Measurements from ENCODE around the gene OAS1. TPM values are rescaled to one million over a fixed set of nuclear protein-coding genes. Genes with fewer than 3 reads are reported as not detected.
"Not testable (repeated sequence)": the region's sequence is repeated elsewhere in the genome, so short reads cannot be mapped to it uniquely, and the experiment has no call there.

OAS1 gene
- total RNA-seq, 1 experiment from 2014 or later: 7.8 TPM

GRCh38 chr12:112945515-112945914 lies 38.8 kb downstream of the OAS1 start:
- H3K36me3 ChIP-seq: peaks cover 15% of the 10 kb centered on the region
- no peak overlapping the region for H3K4me3 ChIP-seq
- H3K9me3 ChIP-seq: no peaks in the 10 kb centered on the region
- DNase-seq: no peak
- no peaks in the 10 kb centered on the region for H3K27me3 ChIP-seq

GRCh38 chr12:112946236-112947000 lies 39.7 kb downstream of the OAS1 start:
- H3K36me3 ChIP-seq: peaks cover 15% of the 10 kb centered on the region
- DNase-seq: no peak

GRCh38 chr12:112947314-112947713 lies 40.6 kb downstream of the OAS1 start:
- Histone ChIP-seq H3K27me3 (no peaks in the 10 kb centered on the region), H3K4me3 (no peak overlapping the region), H3K9me3 (no peaks in the 10 kb centered on the region), H3K36me3 (peaks cover 20% of the 10 kb centered on the region)
- DNase-seq: no peak

More at GRCh38 chr12:112946236-112947000, 39.7 kb downstream of the OAS1 start:
- no peaks in the 10 kb centered on the region for H3K27me3 ChIP-seq
- no peaks in the 10 kb centered on the region for H3K9me3 ChIP-seq
- no peak overlapping the region for H3K4me3 ChIP-seq

GRCh38 chr12:112947761-112948160 lies 41.0 kb downstream of the OAS1 start:
- no peaks in the 10 kb centered on the region for H3K27me3 ChIP-seq
- no peak overlapping the region for H3K4me3 ChIP-seq
- DNase-seq: no peak
- no peaks in the 10 kb centered on the region for H3K9me3 ChIP-seq
- peaks cover 20% of the 10 kb centered on the region for H3K36me3 ChIP-seq

- DNase-seq: no peak
- H3K9me3 ChIP-seq: no peaks in the 10 kb centered on the region
- peaks cover 23% of the 10 kb centered on the region for H3K36me3 ChIP-seq
- H3K4me3 ChIP-seq: no peak overlapping the region
- no peaks in the 10 kb centered on the region for H3K27me3 ChIP-seq
Observed at GRCh38 chr12:112948806-112949205, 42.0 kb downstream of the OAS1 start.

GRCh38 chr12:112950701-112951100 lies 43.9 kb downstream of the OAS1 start:
- Histone ChIP-seq H3K36me3 (peaks cover 19% of the 10 kb centered on the region), H3K9me3 (no peaks in the 10 kb centered on the region), H3K4me3 (no peak overlapping the region), H3K27me3 (no peaks in the 10 kb centered on the region)
- DNase-seq: no peak

- DNase-seq, H3K27me3 ChIP-seq, H3K9me3 ChIP-seq, H3K4me3 ChIP-seq: not testable (repeated sequence)
- H3K36me3 ChIP-seq: peaks cover 38% of the 10 kb centered on the region
Observed at GRCh38 chr12:112957125-112957524, 50.4 kb downstream of the OAS1 start.

GRCh38 chr12:112961074-112961473 lies 54.3 kb downstream of the OAS1 start:
- Histone ChIP-seq H3K9me3 (no peaks in the 10 kb centered on the region), H3K36me3 (peaks cover 37% of the 10 kb centered on the region), H3K4me3 (no peak overlapping the region), H3K27me3 (no peaks in the 10 kb centered on the region)
- no peak for DNase-seq

GRCh38 chr12:112961536-112961935 lies 54.8 kb downstream of the OAS1 start:
- Histone ChIP-seq H3K9me3 (no peaks in the 10 kb centered on the region), H3K36me3 (peaks cover 35% of the 10 kb centered on the region), H3K27me3 (no peaks in the 10 kb centered on the region), H3K4me3 (no peak overlapping the region)
- DNase-seq: no peak

GRCh38 chr12:112962561-112962960 lies 55.8 kb downstream of the OAS1 start:
- Histone ChIP-seq H3K27me3 (no peaks in the 10 kb centered on the region), H3K36me3 (peaks cover 30% of the 10 kb centered on the region), H3K9me3 (no peaks in the 10 kb centered on the region), H3K4me3 (no peak overlapping the region)
- DNase-seq: no peak

- Histone ChIP-seq H3K36me3 (peaks cover 30% of the 10 kb centered on the region), H3K4me3 (no peak overlapping the region), H3K9me3 (no peaks in the 10 kb centered on the region), H3K27me3 (no peaks in the 10 kb centered on the region)
- DNase-seq: no peak
Observed at GRCh38 chr12:112963227-112963861, 56.6 kb downstream of the OAS1 start.

- H3K27me3 ChIP-seq: no peaks in the 10 kb centered on the region
- H3K9me3 ChIP-seq: no peaks in the 10 kb centered on the region
- no peak for DNase-seq
- H3K36me3 ChIP-seq: peaks cover 29% of the 10 kb centered on the region
- no peak overlapping the region for H3K4me3 ChIP-seq
Observed at GRCh38 chr12:112964067-112964670, 57.4 kb downstream of the OAS1 start.

- H3K36me3 ChIP-seq: peaks cover 22% of the 10 kb centered on the region
- no peaks in the 10 kb centered on the region for H3K9me3 ChIP-seq
- H3K4me3 ChIP-seq: no peak overlapping the region
- H3K27me3 ChIP-seq: no peaks in the 10 kb centered on the region
- DNase-seq: no peak
Observed at GRCh38 chr12:112964915-112965314, 58.2 kb downstream of the OAS1 start.

GRCh38 chr12:112965643-112966042 lies 58.9 kb downstream of the OAS1 start:
- no peak overlapping the region for H3K4me3 ChIP-seq
- peaks cover 17% of the 10 kb centered on the region for H3K36me3 ChIP-seq

GRCh38 chr12:112967306-112967705 lies 60.5 kb downstream of the OAS1 start:
- Histone ChIP-seq H3K4me3 (no peak overlapping the region), H3K36me3 (peaks cover 5% of the 10 kb centered on the region; the same call in 1 of the 2 replicates), H3K27me3 (no peaks in the 10 kb centered on the region), H3K9me3 (no peaks in the 10 kb centered on the region)
- DNase-seq: no peak

More at GRCh38 chr12:112965643-112966042, 58.9 kb downstream of the OAS1 start:
- no peaks in the 10 kb centered on the region for H3K9me3 ChIP-seq
- no peak for DNase-seq
- H3K27me3 ChIP-seq: no peaks in the 10 kb centered on the region

GRCh38 chr12:112967858-112968257 lies 61.1 kb downstream of the OAS1 start:
- H3K27me3 ChIP-seq: no peaks in the 10 kb centered on the region
- DNase-seq: no peak
- H3K36me3 ChIP-seq: peaks cover 5% of the 10 kb centered on the region; the same call in 1 of the 2 replicates
- no peak overlapping the region for H3K4me3 ChIP-seq
- no peaks in the 10 kb centered on the region for H3K9me3 ChIP-seq
